GM21526 (cell line): ENCODE results near the gene FA2H.
"Not testable (repeated sequence)": the region's sequence is repeated elsewhere in the genome, so short reads cannot be mapped to it uniquely, and the experiment has no call there.

Experiments
- ATAC-seq: cut with Tn5 transposase; IDR thresholded peaks from one replicate; pipeline ENCODE4 v1.9.1; 2021; ENCODE audit warnings: moderate library complexity; ENCODE audit not compliant: unreplicated experiment, low FRiP score

The FA2H gene

GRCh38 chr16:74770831-74771526 is 3.6 kb downstream of the FA2H start:
- ATAC-seq, result no peak

GRCh38 chr16:74769586-74770190 is 4.9 kb downstream of the FA2H start:
- ATAC-seq, result no peak

- no peak for ATAC-seq
These were observed 6.4 kb downstream of the FA2H start for GRCh38 chr16:74768239-74768638.

- no peak for ATAC-seq
These were observed 6.9 kb downstream of the FA2H start for GRCh38 chr16:74767749-74768148.

- no peak for ATAC-seq
These were observed 7.9 kb downstream of the FA2H start for GRCh38 chr16:74766729-74767128.

- not testable (repeated sequence) for ATAC-seq
These were observed 10.4 kb downstream of the FA2H start for GRCh38 chr16:74764184-74764583.

- no peak for ATAC-seq
These were observed 13.0 kb downstream of the FA2H start for GRCh38 chr16:74761665-74762064.

- ATAC-seq, result no peak
These were observed 14.4 kb downstream of the FA2H start for GRCh38 chr16:74760007-74760767.

GRCh38 chr16:74759564-74759963 is 15.1 kb downstream of the FA2H start:
- no peak for ATAC-seq

GRCh38 chr16:74758801-74759200 is 15.8 kb downstream of the FA2H start:
- no peak for ATAC-seq

- ATAC-seq, result no peak
These were observed 17.3 kb downstream of the FA2H start for GRCh38 chr16:74757349-74757748.

- ATAC-seq, result no peak
These were observed 18.4 kb downstream of the FA2H start for GRCh38 chr16:74756203-74756602.

GRCh38 chr16:74753180-74753579 is 21.4 kb downstream of the FA2H start:
- no peak for ATAC-seq

- ATAC-seq, result no peak
These were observed 21.9 kb downstream of the FA2H start for GRCh38 chr16:74752756-74753155.

GRCh38 chr16:74752258-74752657 is 22.4 kb downstream of the FA2H start:
- ATAC-seq, result no peak

GRCh38 chr16:74751658-74752057 is 23.0 kb downstream of the FA2H start:
- no peak for ATAC-seq

GRCh38 chr16:74749291-74750055 is 25.1 kb downstream of the FA2H start:
- no peak for ATAC-seq

GRCh38 chr16:74748616-74749026 is 26.0 kb downstream of the FA2H start:
- ATAC-seq, result no peak

GRCh38 chr16:74747716-74748615 is 26.7 kb downstream of the FA2H start:
- no peak for ATAC-seq

GRCh38 chr16:74745926-74746325 is 28.7 kb downstream of the FA2H start:
- ATAC-seq, result no peak
